SK-N-MC (cell line): ENCODE results near the gene PSEN1.

Experiments
- EZH2 ChIP-seq: fragments of 200-600 bp; sonication (generic); IDR thresholded peaks from one replicate; pipeline ENCODE4 v1.6.1; 2017; ENCODE audit warnings: antibody characterized with exemption
- POLR2AphosphoS5 ChIP-seq: IDR thresholded peaks from 2 replicates; pipeline ENCODE4 v1.6.1; 2012; ENCODE audit warnings: mild to moderate bottlenecking, low read depth, low read length, borderline replicate concordance

- TF ChIP-seq EZH2 (no peak), POLR2AphosphoS5 (no peak)
These were observed 130.0 kb downstream of the PSEN1 start for GRCh38 chr14:73266317-73266716.
